GM21737 (cell line): ENCODE measurements around the gene CAPS2.
"Not testable (repeated sequence)": the region's sequence is repeated elsewhere in the genome, so short reads cannot be mapped to it uniquely, and the experiment has no call there.

Experiments
- ATAC-seq: cut with Tn5 transposase; IDR thresholded peaks from one replicate; pipeline ENCODE4 v1.9.1; 2021; ENCODE audit warnings: mild to moderate bottlenecking, moderate library complexity; ENCODE audit not compliant: unreplicated experiment

Gene CAPS2

GRCh38 chr12:75329918-75330826 lies at the start of gene CAPS2:
TSS of gene CAPS2 (minus strand) at chr12:75330324. CDS start at chr12:75326498, 3,826 bp downstream.
- ATAC-seq: peak; percentile 88

- ATAC-seq: no peak
Measured at GRCh38 chr12:75378354-75378753, 48.2 kb upstream of the CAPS2 start.

GRCh38 chr12:75374971-75375370 lies 44.8 kb upstream of the CAPS2 start:
- ATAC-seq: no peak

GRCh38 chr12:75366629-75367028 lies 36.5 kb upstream of the CAPS2 start:
- ATAC-seq: no peak

GRCh38 chr12:75364919-75365318 lies 34.8 kb upstream of the CAPS2 start:
- no peak for ATAC-seq

GRCh38 chr12:75361408-75361807 lies 31.3 kb upstream of the CAPS2 start:
- no peak for ATAC-seq

GRCh38 chr12:75360920-75361319 lies 30.8 kb upstream of the CAPS2 start:
- no peak for ATAC-seq

- no peak for ATAC-seq
Measured at GRCh38 chr12:75354011-75354410, 23.9 kb upstream of the CAPS2 start.

GRCh38 chr12:75350413-75350812 lies 20.3 kb upstream of the CAPS2 start:
- ATAC-seq: no peak

- no peak for ATAC-seq
Measured at GRCh38 chr12:75349946-75350345, 19.8 kb upstream of the CAPS2 start.

- ATAC-seq: not testable (repeated sequence)
Measured at GRCh38 chr12:75346215-75346614, 16.1 kb upstream of the CAPS2 start.

GRCh38 chr12:75345531-75345930 lies 15.4 kb upstream of the CAPS2 start:
- ATAC-seq: no peak

GRCh38 chr12:75341873-75342272 lies 11.7 kb upstream of the CAPS2 start:
- ATAC-seq: no peak

- ATAC-seq: no peak
Measured at GRCh38 chr12:75337905-75338304, 7.8 kb upstream of the CAPS2 start.

GRCh38 chr12:75334384-75335030 lies 4.4 kb upstream of the CAPS2 start, which contains the start of gene GLIPR1L1:
TSS of gene GLIPR1L1 (plus strand) at chr12:75334670. CDS start at chr12:75334729, 59 bp downstream.
- ATAC-seq: peak; percentile 64

GRCh38 chr12:75327642-75328041 lies 2.5 kb downstream of the CAPS2 start:
- no peak for ATAC-seq

GRCh38 chr12:75323663-75324062 lies 6.5 kb downstream of the CAPS2 start:
- ATAC-seq: no peak

GRCh38 chr12:75322464-75322863 lies 7.7 kb downstream of the CAPS2 start:
- ATAC-seq: no peak

- no peak for ATAC-seq
Measured at GRCh38 chr12:75317784-75318183, 12.3 kb downstream of the CAPS2 start.

- ATAC-seq: no peak
Measured at GRCh38 chr12:75315518-75315917, 14.6 kb downstream of the CAPS2 start.

GRCh38 chr12:75311369-75311768 lies 18.8 kb downstream of the CAPS2 start:
- no peak for ATAC-seq

GRCh38 chr12:75308279-75308678 lies 21.8 kb downstream of the CAPS2 start:
- ATAC-seq: no peak
